Liver (tissue), 9 donors: ENCODE data around the gene NCAPH2. TPM values are rescaled to one million over a fixed set of nuclear protein-coding genes. Genes with fewer than 3 reads are reported as not detected.

Experiments used
- DNase-seq: peaks from one replicate; pipeline ENCODE4 v3.0.0-alpha.2; 2017; ENCODE audit warnings: low spot score
- H3K27ac ChIP-seq, 2 donors: one replicate each; pipeline ENCODE4 v1.7.0; 2013; ENCODE audit warnings: inconsistent platforms in 2 of 2, low read length in 2 of 2, control low read depth in 1 of 2, low read depth in 1 of 2, mild to moderate bottlenecking in 1 of 2
- H3K27me3 ChIP-seq, 4 donors: one replicate each; pipeline versions ENCODE4 v1.6.1 to v1.7.0; 2013; ENCODE audit warnings: low read length in 3 of 4, inconsistent platforms in 1 of 4, mild to moderate bottlenecking in 1 of 4, moderate library complexity in 1 of 4; ENCODE audit not compliant: control insufficient read depth in 4 of 4, insufficient read depth in 4 of 4
- H3K36me3 ChIP-seq, 4 donors: one replicate each; pipeline versions ENCODE4 v1.6.1 to v1.7.0; 2013; ENCODE audit warnings: low read length in 3 of 4, mild to moderate bottlenecking in 3 of 4, low read depth in 1 of 4, moderate library complexity in 1 of 4; ENCODE audit not compliant: control insufficient read depth in 4 of 4, insufficient read depth in 3 of 4
- H3K4me1 ChIP-seq, 4 donors: one replicate each; pipeline versions ENCODE4 v1.6.1 to v1.7.0; 2013; ENCODE audit warnings: low read length in 3 of 4, mild to moderate bottlenecking in 3 of 4, moderate library complexity in 1 of 4; ENCODE audit not compliant: control insufficient read depth in 4 of 4, insufficient read depth in 4 of 4
- H3K4me3 ChIP-seq, 3 donors: one replicate each; pipeline versions ENCODE4 v1.6.1 to v1.7.0; 2013; ENCODE audit warnings: low read length in 3 of 3, control low read depth in 1 of 3, low read depth in 1 of 3, mild to moderate bottlenecking in 1 of 3
- H3K9ac ChIP-seq, 2 donors: one replicate each; pipeline ENCODE4 v1.7.0; 2013; ENCODE audit warnings: low read length in 2 of 2, mild to moderate bottlenecking in 2 of 2, moderate library complexity in 2 of 2, control low read depth in 1 of 2, low read depth in 1 of 2
- H3K9me3 ChIP-seq, 4 donors: one replicate each; pipeline versions ENCODE4 v1.6.1 to v1.7.0; 2013; ENCODE audit warnings: low read length in 3 of 4; ENCODE audit not compliant: control insufficient read depth in 4 of 4
- FOXA1 ChIP-seq: IDR thresholded peaks from 2 replicates; pipeline ENCODE4 v1.6.1; 2016; ENCODE audit warnings: antibody characterized with exemption
- FOXA2 ChIP-seq: IDR thresholded peaks from 2 replicates; pipeline ENCODE4 v1.6.1; 2016; ENCODE audit warnings: antibody characterized with exemption
- GABPA ChIP-seq, 2 donors: IDR thresholded peaks in 1 of 2; conservative IDR thresholded peaks in 1 of 2; 2 replicates each; pipeline ENCODE4 v1.6.1; 2016; ENCODE audit warnings: antibody characterized with exemption in 2 of 2, mild to moderate bottlenecking in 1 of 2, moderate library complexity in 1 of 2
- HNF4A ChIP-seq, 2 donors: conservative IDR thresholded peaks; 2 replicates each; pipeline ENCODE4 v1.6.1; 2016; ENCODE audit warnings: antibody characterized with exemption in 2 of 2, mild to moderate bottlenecking in 2 of 2
- HNF4G ChIP-seq: IDR thresholded peaks from 2 replicates; pipeline ENCODE4 v1.6.1; 2016; ENCODE audit warnings: antibody characterized with exemption
- JUND ChIP-seq, 2 donors: IDR thresholded peaks; 2 replicates each; pipeline ENCODE4 v1.6.1; 2016; ENCODE audit warnings: antibody characterized with exemption in 2 of 2
- NR2F2 ChIP-seq: IDR thresholded peaks from 2 replicates; pipeline ENCODE4 v1.6.1; 2016; ENCODE audit warnings: antibody characterized with exemption
- RAD21 ChIP-seq, 2 donors: IDR thresholded peaks; 2 replicates each; pipeline ENCODE4 v1.6.1; 2016; ENCODE audit warnings: antibody characterized with exemption in 2 of 2, mild to moderate bottlenecking in 2 of 2
- RXRA ChIP-seq, 2 donors: IDR thresholded peaks; 2 replicates each; pipeline ENCODE4 v1.6.1; 2017 to 2018; ENCODE audit warnings: antibody characterized with exemption in 2 of 2, mild to moderate bottlenecking in 1 of 2
- SP1 ChIP-seq: IDR thresholded peaks from 2 replicates; pipeline ENCODE4 v1.6.1; 2018; ENCODE audit warnings: antibody characterized with exemption, mild to moderate bottlenecking
- TAF1 ChIP-seq: conservative IDR thresholded peaks from 2 replicates; pipeline ENCODE4 v1.6.1; 2016; ENCODE audit warnings: antibody characterized with exemption, mild to moderate bottlenecking
- YY1 ChIP-seq: IDR thresholded peaks from 2 replicates; pipeline ENCODE4 v1.6.1; 2016; ENCODE audit warnings: antibody characterized with exemption, mild to moderate bottlenecking
- WGBS: extraction: QIAGEN DNeasy Blood & Tissue Kit; methylation state at CpG from one replicate; pipeline ENCODE4 v1.1.7; 2013; 5-methylcytosine and 5-hydroxymethylcytosine counted together
- polyA plus RNA-seq, 2 donors: library from polyadenylated mRNA; stranded (reverse) in 1 of 2; unstranded in 1 of 2; fragments of 200-250 nt in 1 of 2; fragments of >200 nt in 1 of 2; fragmentation: Nextera tagmentation in 1 of 2; extraction: Ambion mirVana in 1 of 2; gene quantifications; one replicate each; pipeline versions ENCODE4 v1.2.1 to v1.2.3, GENCODE V29; 2013 to 2015
- total RNA-seq, 2 donors: library from RNA; depleted of rRNA; stranded (reverse); fragments of >200 nt; gene quantifications; one replicate each; pipeline ENCODE4 v1.2.3, GENCODE V29; 2014
- TF ChIP-seq, protein P1 (sequence below): IDR thresholded peaks from 2 replicates; pipeline ENCODE4 v1.6.1; 2016; ENCODE audit warnings: antibody characterized with exemption
- TF ChIP-seq, protein P2 (sequence below): IDR thresholded peaks from 2 replicates; pipeline ENCODE4 v1.6.1; 2016; ENCODE audit warnings: antibody characterized with exemption
- TF ChIP-seq, protein P3 (sequence below): IDR thresholded peaks from 2 replicates; pipeline ENCODE4 v1.6.1; 2016; ENCODE audit warnings: antibody characterized with exemption, mild to moderate bottlenecking
- TF ChIP-seq, protein P4 (sequence below): IDR thresholded peaks from 2 replicates; pipeline ENCODE4 v1.6.1; 2016; ENCODE audit warnings: antibody characterized with exemption
- donor health status: healthy.
- donor health status: healthy.
- donor health status: healthy.
- donor health status: healthy.
- donor health status: healthy.

The NCAPH2 gene
- total and polyA plus RNA-seq, 4 donors: 12.0 to 30.8 (median 13.9) TPM

DNA sequence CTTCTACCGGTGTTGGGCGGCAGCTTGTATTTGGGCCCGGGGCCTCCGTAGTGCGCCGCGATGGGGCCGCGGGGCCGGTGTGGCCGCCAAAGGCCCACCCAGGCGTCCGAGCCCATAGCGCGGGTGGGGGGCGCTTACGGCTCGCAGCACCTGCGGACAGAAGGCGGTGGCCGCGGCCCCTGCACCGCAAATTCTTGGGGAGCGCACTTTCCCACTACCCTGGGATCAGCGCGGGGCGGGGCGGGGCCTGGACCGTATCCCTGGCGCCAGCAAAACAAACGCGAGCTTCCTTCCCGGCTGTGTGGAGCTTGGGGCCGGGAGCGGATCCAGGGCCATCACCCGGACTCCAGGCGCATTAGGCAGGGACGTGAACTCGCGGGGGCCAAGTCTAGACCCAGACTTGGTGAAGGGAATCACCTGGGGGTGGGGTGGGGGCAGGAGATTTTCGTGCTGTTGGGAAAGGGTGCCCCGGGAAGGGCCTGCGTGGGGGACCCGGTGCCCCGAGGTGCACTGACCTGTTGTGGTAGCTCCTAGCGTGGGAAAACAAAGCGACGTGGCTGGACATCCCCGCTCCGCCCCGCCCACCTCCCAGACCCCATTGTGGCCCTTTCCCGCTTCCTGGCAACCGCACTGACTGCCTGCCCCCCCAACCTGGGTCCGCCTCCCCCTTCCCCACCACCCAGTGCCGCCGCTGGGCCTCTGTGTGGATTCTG lies 24.1 kb downstream of the NCAPH2 start (continued):
- TF ChIP-seq, protein P1, sequence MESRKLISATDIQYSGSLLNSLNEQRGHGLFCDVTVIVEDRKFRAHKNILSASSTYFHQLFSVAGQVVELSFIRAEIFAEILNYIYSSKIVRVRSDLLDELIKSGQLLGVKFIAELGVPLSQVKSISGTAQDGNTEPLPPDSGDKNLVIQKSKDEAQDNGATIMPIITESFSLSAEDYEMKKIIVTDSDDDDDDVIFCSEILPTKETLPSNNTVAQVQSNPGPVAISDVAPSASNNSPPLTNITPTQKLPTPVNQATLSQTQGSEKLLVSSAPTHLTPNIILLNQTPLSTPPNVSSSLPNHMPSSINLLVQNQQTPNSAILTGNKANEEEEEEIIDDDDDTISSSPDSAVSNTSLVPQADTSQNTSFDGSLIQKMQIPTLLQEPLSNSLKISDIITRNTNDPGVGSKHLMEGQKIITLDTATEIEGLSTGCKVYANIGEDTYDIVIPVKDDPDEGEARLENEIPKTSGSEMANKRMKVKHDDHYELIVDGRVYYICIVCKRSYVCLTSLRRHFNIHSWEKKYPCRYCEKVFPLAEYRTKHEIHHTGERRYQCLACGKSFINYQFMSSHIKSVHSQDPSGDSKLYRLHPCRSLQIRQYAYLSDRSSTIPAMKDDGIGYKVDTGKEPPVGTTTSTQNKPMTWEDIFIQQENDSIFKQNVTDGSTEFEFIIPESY: no peak
- TF ChIP-seq SP1: peak; percentile 45
- TF ChIP-seq, protein P2, sequence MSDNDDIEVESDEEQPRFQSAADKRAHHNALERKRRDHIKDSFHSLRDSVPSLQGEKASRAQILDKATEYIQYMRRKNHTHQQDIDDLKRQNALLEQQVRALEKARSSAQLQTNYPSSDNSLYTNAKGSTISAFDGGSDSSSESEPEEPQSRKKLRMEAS: no peak
- peak; percentile 69 to 81 for TF ChIP-seq RXRA (IDR thresholded peaks at IDR 0.05)
- peak; percentile 52 for TF ChIP-seq YY1

DNA sequence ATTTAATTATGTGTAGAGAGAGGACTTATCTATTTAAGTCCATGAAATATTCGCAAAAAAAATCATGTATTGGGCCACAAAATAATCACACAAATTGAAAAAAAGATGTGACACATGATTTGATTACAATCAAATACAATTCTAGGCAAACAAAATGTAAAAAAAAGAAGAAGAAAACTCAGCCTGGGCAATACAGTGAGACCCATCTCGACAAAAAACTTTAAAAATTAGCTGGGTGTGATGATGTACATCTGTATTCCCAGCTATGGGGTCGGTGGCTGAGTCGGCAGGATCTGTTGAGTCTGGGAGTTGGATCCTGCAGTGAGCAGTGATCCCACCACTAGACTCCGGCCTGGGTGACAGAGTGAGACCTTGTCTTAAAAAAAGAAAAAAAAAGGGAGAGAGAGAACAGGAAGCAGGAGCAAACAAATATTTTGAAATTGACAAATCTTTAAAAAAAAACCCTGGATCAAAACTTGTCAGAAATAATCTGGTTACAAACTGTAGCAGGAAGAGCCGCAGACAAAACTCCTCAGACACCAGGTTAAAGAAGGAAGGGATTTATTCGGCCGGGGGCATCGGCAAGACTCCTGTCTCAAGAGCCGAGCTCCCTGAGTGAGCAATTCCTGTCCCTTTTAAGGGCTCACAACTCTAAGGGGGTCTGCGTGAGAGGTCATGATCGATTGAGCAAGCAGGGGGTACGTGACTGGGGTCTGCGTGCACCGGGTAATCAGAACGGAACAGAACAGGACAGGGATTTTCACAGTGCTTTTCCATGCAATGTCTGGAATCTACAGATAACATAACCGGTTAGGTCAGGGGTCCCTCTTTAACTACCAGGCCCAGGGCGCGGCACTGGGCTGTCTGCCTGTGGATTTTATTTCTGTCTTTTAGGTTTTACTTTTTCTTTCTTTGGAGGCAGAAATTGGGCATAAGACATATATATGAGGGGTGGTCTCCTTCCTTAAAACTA lies 25.1 kb downstream of the NCAPH2 start:
- peaks cover 0 to 24% (median 14%) of the 10 kb centered on the region in 4 donors for H3K4me1 ChIP-seq
- DNase-seq: no peak
- H3K9me3 ChIP-seq: no peaks in the 10 kb centered on the region
- peak overlapping the region; percentile 92 to 98 for H3K27ac ChIP-seq
- H3K9ac ChIP-seq: no peak overlapping the region
- H3K4me3 ChIP-seq: peak overlapping the region in 1 of 3 donors; percentile 93
- WGBS: 77% methylated on average over 19 of the region's 19 CpGs
- no peaks in the 10 kb centered on the region for H3K27me3 ChIP-seq
- H3K36me3 ChIP-seq: no peaks in the 10 kb centered on the region
- TF ChIP-seq FOXA1 (no peak), HNF4A (conservative IDR thresholded peaks at IDR 0.05) (no peak), SP1 (no peak), RXRA (IDR thresholded peaks at IDR 0.05) (no peak), NR2F2 (no peak), JUND (IDR thresholded peaks at IDR 0.05) (no peak), TAF1 (no peak), RAD21 (IDR thresholded peaks at IDR 0.05) (no peak), GABPA (IDR thresholded peaks at IDR 0.05 in 1 of 2, conservative IDR thresholded peaks at IDR 0.05 in 1 of 2) (no peak), FOXA2 (no peak), HNF4G (no peak)
- TF ChIP-seq, protein P2: no peak
- TF ChIP-seq, protein P3, sequence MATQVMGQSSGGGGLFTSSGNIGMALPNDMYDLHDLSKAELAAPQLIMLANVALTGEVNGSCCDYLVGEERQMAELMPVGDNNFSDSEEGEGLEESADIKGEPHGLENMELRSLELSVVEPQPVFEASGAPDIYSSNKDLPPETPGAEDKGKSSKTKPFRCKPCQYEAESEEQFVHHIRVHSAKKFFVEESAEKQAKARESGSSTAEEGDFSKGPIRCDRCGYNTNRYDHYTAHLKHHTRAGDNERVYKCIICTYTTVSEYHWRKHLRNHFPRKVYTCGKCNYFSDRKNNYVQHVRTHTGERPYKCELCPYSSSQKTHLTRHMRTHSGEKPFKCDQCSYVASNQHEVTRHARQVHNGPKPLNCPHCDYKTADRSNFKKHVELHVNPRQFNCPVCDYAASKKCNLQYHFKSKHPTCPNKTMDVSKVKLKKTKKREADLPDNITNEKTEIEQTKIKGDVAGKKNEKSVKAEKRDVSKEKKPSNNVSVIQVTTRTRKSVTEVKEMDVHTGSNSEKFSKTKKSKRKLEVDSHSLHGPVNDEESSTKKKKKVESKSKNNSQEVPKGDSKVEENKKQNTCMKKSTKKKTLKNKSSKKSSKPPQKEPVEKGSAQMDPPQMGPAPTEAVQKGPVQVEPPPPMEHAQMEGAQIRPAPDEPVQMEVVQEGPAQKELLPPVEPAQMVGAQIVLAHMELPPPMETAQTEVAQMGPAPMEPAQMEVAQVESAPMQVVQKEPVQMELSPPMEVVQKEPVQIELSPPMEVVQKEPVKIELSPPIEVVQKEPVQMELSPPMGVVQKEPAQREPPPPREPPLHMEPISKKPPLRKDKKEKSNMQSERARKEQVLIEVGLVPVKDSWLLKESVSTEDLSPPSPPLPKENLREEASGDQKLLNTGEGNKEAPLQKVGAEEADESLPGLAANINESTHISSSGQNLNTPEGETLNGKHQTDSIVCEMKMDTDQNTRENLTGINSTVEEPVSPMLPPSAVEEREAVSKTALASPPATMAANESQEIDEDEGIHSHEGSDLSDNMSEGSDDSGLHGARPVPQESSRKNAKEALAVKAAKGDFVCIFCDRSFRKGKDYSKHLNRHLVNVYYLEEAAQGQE: no peak
- TF ChIP-seq, protein P4, sequence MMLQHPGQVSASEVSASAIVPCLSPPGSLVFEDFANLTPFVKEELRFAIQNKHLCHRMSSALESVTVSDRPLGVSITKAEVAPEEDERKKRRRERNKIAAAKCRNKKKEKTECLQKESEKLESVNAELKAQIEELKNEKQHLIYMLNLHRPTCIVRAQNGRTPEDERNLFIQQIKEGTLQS: no peak
- TF ChIP-seq, protein P1: no peak
